Brain pericyte (primary cell): Measurements from ENCODE around the gene ACP2.

Experiments used
- DNase-seq: peaks from one replicate; pipeline ENCODE4 v3.0.0-alpha.2; 2012; ENCODE audit warnings: low read depth, low spot score

ACP2 gene

GRCh38 chr11:47248664-47249377, at the start of gene ACP2:
ACP2 (minus strand) TSS chr11:47248814; CDS start chr11:47248789, 25 bp downstream.
- DNase-seq = peak; percentile 57

GRCh38 chr11:47296045-47296444, 47.4 kb upstream of the ACP2 start:
- no peak for DNase-seq

GRCh38 chr11:47295385-47295784, 46.8 kb upstream of the ACP2 start:
- no peak for DNase-seq

GRCh38 chr11:47289856-47290255, 41.2 kb upstream of the ACP2 start:
- no peak for DNase-seq

- DNase-seq = no peak
These were observed 39.5 kb upstream of the ACP2 start for GRCh38 chr11:47288066-47288465.

GRCh38 chr11:47285969-47286770, 37.6 kb upstream of the ACP2 start:
- no peak for DNase-seq

GRCh38 chr11:47284151-47284550, 35.5 kb upstream of the ACP2 start:
- DNase-seq = no peak

- no peak for DNase-seq
These were observed 33.8 kb upstream of the ACP2 start for GRCh38 chr11:47282462-47282861.

GRCh38 chr11:47280860-47281259, 32.2 kb upstream of the ACP2 start:
- DNase-seq = no peak

DNA sequence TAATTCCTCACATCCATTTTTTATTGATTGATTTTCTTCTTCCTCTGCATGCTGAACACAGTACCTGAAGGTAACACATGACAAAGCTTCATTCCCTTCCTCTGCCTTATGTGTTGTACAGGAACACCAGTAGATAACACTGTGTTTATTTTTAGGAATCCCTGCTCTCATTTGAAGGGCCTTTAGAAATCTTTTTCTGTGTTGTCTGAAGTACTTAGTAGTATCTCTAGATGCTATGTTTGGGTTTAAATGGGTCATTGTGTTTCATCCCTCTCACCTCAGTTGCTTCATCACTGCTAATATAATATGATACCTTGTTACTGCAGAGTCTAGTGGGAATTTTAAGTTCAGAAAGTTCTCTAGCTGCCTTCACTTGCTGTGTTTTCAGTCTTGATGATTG, 31.5 kb upstream of the ACP2 start:
- DNase-seq = no peak

DNA sequence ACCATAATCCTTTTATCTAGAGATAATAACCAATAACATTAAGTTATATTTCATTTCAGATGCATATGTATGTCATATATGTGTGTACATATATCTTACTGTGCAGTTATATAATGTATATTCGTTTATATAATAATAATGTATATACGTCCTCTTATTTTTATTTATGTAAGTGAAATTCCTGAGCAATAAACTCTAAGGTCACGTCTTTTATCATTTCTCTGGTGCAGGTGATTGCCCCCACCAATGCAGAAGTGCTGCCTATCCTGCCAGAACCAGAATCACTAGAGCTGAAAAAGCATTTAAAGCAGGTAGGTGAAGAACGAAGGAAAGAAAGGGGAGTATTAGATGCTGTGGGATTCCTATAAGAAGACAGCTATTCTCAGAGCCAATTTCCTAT, 30.2 kb upstream of the ACP2 start:
- DNase-seq = no peak

- DNase-seq = no peak
These were observed 29.4 kb upstream of the ACP2 start for GRCh38 chr11:47278058-47278457.

DNA sequence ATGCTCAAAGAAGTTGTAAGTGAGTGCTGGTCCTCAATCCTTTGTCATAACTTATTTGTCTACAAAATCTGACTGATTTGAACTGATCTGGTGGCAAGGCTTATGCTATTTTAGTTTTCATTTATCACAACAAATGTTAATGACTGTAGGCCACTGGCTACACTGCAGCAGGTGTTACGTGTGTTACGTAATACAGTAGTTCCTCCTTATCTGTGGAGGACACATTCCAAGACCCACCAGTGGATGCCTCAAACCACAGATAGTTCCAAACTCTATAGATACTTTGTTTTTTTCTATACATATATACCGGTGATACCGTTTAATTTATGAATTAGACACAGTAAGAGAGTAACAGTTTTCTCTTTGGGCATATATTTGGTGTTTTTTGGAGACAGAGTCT, 28.3 kb upstream of the ACP2 start:
- no peak for DNase-seq

GRCh38 chr11:47274495-47275235, 26.1 kb upstream of the ACP2 start:
- no peak for DNase-seq

GRCh38 chr11:47272706-47273105, 24.1 kb upstream of the ACP2 start:
- DNase-seq = no peak

DNA sequence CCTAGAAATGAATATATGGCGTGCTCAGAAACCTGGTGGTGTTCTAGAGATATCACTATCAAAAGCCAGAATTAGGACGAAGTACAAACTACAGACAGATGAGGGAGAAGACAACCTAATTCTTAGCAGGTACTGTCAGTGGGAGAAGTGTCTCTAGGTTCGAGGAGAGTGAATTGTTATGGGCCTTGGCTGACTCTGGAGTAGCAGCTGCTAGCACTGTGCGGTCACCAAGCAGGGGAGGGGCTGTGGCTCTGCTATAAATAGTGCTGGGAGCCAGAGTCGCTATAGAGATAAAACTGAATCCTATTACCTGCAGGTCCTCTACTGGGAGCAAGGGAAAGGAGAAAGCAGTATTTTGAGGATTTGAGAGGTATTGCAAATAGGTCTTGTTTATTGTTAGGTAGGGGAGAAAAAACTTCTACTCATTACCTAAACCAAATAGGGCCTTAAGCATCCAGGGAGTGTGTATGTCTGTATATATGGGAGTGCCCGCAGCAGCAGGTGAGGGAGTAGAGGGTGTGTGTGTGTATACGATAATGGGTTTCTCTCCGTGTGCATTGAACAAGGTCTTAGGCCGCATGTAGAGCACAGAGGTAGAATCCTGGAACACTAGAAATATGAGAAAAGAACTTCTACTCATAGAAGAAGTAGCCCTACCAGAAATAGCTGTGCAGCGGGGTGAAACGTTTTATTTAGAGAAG, 23.5 kb upstream of the ACP2 start:
- DNase-seq = no peak

DNA sequence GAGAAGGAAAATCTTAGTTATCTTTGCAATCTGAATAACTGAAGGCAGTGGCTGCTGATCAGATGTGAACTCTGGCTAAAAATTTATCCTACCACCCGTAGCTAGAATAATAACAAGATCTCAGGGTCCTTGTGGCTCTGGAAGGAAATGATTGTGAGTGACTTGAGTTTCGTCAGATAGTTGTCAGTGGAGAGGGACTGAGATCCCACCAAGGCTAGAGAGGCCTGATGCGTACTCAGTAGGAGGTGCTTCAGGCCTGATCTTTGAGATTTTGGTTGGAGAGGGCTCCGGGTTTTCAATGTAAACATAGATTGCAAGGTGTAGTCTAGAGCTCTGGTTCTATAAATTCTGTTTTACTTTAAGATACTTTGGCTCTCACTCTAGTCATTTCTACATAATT, 22.7 kb upstream of the ACP2 start:
- DNase-seq = no peak

DNA sequence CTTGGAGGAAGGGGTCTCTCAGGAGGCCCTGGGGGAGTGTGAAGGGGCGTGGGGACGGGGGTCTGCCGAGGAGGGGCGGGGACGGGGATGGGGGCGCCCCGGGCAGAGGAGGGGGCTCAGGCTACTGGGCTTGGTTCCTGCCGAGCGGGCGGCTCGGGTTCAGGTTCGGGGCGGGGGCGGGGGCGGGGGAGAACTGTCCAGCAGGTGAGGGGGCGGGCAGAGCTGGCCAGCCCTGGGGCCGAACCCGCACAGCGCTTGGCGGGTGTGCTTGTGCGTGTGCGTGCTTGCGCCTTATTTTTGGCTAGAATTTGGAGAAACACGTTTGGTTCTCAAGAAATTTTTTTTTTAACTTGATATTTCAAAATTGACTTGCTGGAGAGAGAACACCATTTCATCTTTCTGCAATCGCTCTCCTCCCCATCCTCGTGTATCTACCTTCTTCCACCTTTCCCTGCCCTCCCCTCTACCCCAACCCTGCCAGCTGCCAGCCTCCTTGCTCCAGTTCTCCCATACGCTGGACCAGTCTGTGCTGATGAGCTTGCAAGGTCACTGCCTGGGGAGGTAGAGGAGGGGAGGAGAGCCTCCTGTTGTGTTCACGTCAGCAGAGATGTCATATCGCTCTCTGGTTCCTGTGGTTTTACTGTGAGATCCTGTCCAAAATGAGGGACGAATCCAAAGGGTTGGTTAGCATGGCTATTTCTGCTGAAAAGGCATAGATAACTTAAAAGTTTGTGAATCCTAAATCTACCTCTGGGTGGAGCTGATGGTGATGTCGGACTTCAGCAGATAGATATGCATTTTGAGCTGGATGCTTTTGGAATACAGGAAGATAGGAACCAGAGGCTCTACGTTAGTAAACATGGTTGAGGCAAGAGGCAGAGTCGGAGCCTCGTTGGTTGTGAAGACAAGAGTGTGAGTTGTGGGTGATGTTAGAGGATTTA, 22.0 kb upstream of the ACP2 start:
- peak; percentile 66 for DNase-seq

DNA sequence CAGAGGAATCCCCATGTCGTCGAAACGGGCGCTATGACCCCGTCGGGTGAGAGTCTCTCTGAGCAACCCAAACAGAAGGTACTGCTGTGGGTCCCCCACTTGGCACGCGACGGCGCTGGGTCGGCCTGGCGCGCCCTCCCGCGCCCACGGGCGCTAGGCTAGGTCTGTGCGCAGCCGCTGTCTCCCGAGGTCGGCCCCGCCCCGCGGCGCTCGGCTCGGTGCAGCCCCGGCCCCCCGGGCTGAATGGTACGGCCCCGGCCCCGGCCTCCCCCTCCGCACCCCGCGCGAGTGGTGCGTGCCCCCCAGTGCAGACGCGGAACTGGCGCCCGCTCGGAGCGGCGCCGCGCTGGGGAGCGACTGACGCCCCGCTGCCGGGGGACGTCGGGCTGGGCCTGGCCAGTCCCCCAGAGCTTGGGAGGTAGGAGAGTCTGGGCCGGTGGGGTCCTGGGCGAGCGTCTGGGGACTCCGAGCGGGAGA, 21.3 kb upstream of the ACP2 start, which contains the start of gene MADD:
Gene MADD (plus strand): TSS at position 305 of the 477 bp plus-strand sequence.
- DNase-seq = no peak
